GM18520 (cell line): ENCODE data around the gene SH3GL1.

ENCODE experiments used
- ATAC-seq: cut with Tn5 transposase; IDR thresholded peaks from one replicate; pipeline ENCODE4 v1.9.1; 2021; ENCODE audit not compliant: unreplicated experiment

SH3GL1 gene

DNA sequence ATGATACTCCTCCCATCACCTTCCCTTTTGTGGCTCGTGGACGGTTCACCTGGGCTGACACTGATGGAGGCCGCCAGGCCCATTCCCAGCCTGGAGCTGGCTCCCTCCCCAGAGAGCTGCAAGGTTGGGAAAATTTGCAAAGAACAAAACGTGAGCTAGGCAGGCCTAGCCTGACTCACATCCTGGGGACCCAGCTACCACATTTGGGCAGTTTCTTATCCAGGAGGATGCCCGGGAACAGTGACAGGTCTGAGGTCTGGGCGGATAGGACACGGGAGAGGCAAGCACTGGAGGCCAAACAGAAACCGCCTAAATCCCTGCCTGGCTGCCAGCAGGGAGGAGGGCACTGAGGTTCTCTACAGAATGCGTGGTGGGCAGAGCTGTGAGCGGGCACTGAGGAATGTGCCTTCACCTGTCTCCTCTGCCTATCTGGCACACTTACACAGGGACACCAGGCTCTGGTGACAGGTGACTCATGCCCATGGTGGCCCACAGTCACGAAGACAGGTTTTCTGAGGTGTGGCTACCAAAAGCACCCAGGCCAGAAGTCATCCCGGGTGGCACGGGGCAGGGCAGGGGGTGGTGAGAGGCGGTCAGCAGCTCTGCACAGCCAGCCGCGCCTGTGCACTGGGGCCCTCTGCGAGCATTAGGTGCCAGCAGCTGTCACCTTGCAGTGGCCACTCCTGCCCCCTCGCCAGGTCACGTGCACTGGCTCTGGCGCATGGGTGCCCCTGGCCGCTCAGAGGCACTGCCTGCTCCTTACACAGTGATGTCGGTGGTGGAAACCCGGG lies 23.2 kb downstream of the SH3GL1 start:
- no peak for ATAC-seq

- ATAC-seq, result no peak
Observed at GRCh38 chr19:4376671-4376990, 23.7 kb downstream of the SH3GL1 start.

GRCh38 chr19:4376028-4376670 lies 24.2 kb downstream of the SH3GL1 start:
- ATAC-seq, result no peak

GRCh38 chr19:4375164-4376027 lies 25.0 kb downstream of the SH3GL1 start:
- peak; percentile 54 for ATAC-seq

- ATAC-seq, result no peak
Observed at GRCh38 chr19:4374498-4375163, 25.7 kb downstream of the SH3GL1 start.

DNA sequence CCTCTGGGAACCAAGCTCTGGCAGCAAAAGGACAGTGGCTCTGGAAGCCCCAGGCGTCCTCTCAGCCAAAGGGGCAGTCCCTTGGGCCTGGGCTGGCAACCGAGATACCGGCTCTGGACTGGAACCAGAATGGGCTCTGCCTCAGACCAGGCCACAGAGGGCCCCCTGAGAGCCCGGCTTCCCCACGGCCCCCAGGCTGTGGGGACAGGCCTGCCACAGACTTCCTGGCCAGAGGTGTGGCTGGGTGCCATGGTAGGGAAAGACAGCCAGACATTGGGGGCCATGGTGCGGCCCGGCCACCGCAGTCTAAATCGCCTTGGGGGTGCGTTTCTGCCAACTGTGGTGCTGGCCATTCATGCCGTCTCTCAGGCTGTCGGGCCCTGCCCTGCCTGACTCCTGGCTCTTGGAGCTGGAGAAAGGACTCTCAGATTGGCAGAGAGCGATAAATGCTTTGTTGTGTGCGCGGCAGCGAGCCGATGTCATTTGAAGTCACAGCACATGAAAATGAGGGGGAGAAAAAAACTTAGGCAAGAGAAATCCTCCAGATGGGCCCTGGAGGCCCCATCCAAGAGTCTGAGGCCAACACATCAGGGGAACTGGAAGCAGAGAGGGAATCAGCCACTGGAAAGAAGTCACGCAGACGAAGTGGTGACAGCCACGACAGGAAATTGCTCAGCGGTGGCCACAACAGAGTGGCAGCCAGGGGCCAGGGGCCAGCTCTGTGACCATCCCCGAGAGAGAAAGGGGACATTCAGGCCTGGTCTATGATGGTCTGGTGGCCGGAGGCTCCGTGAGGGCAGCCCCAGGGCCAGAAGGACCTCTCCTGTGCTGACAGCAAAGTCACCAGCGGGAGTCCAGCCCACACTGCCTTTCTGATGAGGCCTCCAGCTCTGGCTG lies 26.5 kb downstream of the SH3GL1 start:
- no peak for ATAC-seq

GRCh38 chr19:4373013-4373367 lies 27.4 kb downstream of the SH3GL1 start:
- no peak for ATAC-seq

DNA sequence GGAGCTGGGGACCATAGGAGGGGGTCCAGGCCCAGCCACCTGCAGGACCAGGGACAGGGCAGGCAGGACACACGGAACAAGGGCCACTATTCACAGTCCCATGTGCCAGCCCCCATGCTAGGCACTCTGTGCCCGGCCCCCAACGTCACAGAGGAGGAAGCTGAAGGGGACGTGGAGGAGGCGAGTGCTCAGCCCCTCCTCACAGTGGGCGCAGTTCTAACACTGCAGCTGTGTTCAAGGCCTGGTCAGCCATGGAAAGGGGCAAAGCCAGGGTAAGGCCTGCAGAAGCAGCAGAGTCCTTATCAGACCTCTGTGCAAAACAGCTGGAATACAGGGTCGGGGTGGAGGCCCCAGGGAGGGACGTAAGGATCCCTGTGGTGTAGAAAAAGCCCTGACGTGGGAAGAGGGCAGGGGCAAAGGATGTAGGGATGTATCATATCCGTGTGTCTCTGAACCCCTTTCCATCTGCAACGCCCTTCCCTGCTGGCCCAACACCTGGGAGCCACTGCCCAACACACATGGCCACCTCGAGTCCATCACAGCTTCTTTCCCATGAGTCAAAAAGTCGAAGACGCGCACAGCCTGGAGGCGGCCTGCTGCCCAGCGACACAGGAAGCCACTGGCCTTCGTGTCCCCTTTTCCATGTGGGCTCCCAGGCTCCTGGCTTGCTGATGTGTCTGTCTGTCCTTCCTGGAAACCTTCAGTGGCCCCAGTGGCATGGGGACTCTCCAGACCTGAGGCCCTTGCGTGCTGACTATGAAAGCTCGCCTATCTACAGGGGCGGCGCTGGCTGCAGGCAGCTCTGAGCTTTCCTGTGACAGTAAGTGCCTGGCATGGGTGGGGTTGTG lies 28.0 kb downstream of the SH3GL1 start:
- no peak for ATAC-seq

DNA sequence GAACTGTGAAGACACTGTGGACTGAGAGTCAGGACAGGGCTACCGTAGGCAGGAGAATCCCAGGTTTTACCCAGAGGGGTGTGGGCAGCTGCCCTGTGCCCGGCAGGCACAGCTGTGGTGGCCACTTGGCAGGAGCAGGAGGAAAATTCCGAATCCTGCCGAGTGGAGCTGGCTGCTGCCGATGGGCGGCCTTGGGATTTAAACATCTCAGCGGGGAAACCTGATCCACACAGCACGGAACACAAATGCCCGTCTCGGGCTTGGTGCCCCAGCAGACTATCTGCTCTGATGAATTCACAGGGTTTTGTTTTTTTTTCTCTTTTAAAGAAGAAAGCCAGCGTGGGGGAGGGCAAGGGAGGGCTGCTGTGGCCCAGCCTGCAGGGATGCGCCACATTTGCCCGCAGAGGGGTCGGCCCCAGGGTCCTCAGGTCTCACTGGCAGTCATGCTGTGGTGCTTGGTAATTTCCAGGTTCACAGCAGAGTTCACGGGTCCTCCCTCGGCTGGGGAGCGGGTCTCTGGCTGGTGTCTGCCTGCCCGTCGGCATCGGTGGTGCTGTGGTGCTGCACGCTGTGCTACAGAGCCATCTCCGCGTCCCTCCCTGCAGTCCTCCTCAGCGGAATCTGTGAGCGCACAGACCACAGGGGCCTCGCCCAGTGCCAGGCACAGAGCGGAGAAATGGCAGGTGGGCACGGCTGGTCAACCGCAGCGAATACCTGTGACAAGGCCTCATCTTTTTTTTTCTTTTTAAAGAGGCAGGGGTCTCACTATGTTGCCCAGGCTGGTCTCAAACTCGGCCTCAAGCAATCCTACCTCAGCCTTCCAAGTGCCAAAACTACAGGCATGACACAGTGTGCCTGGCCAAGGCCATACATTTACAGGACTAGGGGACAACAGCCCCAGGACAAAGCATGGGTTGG lies 28.8 kb downstream of the SH3GL1 start:
- no peak for ATAC-seq

- no peak for ATAC-seq
Observed at GRCh38 chr19:4370418-4371041, 29.8 kb downstream of the SH3GL1 start.

DNA sequence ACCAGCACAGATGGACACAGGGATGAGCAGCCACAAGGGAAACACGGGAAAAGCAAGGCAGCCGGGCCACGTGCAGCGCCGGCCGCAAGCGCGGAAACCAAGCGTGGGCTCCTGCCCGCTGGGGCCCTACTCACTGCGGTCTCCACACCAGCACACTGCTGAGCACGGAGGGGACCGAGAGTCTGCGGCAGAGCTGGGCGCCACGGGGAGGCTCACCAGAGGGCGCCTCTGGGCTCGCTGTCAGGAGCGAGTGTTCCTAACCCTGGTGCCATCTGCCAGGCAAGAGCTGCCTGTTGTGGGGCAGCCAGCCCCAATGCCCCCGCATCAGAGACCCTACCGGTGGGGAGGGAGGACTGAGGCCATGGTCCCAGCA lies 30.5 kb downstream of the SH3GL1 start:
- no peak for ATAC-seq

- ATAC-seq, result peak; percentile 42
Observed at GRCh38 chr19:4369109-4369887, 31.0 kb downstream of the SH3GL1 start.

DNA sequence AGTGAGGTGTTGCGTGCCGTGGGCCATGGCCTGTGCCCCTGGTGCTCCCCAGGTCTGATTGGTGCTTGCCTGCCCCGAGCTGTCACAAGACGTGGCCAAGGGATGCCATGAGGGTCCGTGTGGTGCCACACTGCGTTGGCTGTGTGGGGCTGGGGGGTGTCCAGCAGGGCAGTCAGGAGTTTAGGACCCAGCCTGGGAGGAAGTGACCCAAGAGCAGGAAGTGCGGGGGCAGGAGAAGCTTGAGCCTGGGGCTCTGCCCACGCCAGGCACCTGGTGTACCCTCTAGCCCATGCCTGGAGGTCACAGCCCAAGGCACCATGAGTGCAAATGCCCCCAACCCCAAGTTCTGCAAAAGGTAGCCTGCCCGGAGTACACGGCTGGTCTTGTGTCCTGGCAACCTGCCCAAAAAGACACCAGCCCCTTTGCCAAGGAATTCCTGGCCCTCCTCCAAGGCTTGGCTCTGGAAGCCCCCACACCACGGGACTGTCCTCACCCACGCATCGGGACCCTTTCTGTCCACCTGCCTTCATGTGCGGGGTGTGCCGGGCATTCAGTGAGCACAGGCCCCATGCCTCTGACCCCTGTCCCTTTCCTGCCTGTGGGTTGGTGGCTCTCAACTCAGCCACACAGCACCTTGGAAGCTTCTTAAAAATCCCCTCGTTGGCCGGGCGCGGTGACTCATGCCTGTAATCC lies 32.1 kb downstream of the SH3GL1 start:
- no peak for ATAC-seq

- ATAC-seq, result no peak
Observed at GRCh38 chr19:4367781-4368127, 32.6 kb downstream of the SH3GL1 start.

GRCh38 chr19:4367336-4367723 lies 33.0 kb downstream of the SH3GL1 start:
- ATAC-seq, result no peak

- no peak for ATAC-seq
Observed at GRCh38 chr19:4366666-4367335, 33.5 kb downstream of the SH3GL1 start.
